Measurements from ENCODE around the gene TUBB4B. TPM values are rescaled to one million over a fixed set of nuclear protein-coding genes. Genes with fewer than 3 reads are reported as not detected.

Gene TUBB4B
- total RNA-seq, 6 experiments from 2014 or later: 88.4 to 274 (median 124) TPM

DNA sequence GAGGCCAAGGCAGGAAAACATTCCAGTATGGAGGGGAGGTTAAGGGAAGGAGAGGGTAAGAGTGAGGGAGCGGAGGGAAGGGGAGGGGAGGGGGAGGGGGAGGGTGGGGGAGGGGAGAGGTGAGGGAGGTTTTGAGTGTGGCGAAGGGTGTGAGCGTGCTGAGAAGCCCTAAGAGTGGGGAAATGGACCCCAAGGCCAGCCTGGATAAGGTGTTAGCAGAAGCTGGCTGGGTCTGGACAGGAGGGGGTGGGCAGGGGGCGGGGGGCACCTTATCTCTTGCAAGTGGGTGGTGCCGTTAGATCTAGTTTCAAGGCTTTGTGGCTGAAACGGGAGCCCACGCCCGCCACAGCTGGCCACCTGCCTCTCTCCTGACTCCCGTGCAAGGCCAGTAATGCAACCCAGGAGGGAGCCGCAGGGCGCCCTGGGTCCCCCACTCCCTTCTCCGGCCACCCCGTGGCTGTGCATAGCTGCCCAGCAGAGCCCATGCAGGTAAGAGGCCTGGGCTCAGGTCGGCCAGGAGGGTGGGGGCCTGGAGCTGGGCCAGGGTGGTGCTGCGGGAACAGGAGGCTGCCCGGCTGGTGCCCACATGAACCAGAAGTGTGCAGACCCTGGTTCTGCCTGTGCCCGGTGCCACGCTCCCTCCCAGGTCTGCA, 13.1 kb upstream of the TUBB4B start:
- Histone ChIP-seq H3K36me3 (no peaks in the 10 kb centered on the region), H3K4me1 (peaks cover 0 to 10% (median 4%) of the 10 kb centered on the region in 4 donors), H3K9me3 (no peaks in the 10 kb centered on the region), H3K4me3 (no peak overlapping the region), H3K27ac (no peak overlapping the region), H3K27me3 (no peaks in the 10 kb centered on the region)
- WGBS (ENCODE audit: insufficient coverage, low coverage, low lambda C conversion rate, missing lambda C conversion rate): 33% methylated on average over 3 of the region's 18 CpGs
- intact Hi-C loops (cut with DNase I): no loop called here
- DNase-seq (no peak), ATAC-seq (no peak)
- TF ChIP-seq CTCF (IDR thresholded peaks at IDR 0.05) (no peak), POLR2A (IDR thresholded peaks at IDR 0.05) (no peak)

DNA sequence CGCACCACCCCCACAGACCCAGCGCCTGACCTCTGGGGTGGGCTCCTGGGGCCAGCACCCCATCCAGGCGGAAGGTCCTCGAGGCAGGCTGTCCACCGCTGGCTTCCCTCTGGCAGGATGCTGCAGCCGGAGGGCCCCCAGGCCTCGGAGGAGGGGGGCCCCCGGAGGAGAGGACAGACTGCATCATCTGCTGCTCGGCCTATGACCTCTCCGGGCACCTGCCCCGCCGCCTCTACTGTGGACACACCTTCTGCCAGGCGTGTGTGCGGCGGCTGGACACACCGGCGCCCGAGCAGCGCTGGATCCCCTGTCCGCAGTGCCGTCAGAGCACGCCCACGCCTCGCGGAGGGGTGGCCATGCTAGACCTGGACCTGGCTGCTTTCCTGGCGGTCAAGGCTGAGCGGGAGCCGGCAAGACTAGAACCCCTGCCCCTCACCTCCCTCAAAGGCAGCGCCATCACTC, 12.6 kb upstream of the TUBB4B start:
- Histone ChIP-seq H3K27ac (no peak overlapping the region), H3K9me3 (no peaks in the 10 kb centered on the region), H3K4me3 (no peak overlapping the region), H3K27me3 (no peaks in the 10 kb centered on the region), H3K4me1 (peaks cover 0 to 8% (median 3%) of the 10 kb centered on the region in 4 donors), H3K36me3 (no peaks in the 10 kb centered on the region)
- ATAC-seq (no peak), DNase-seq (no peak)
- TF ChIP-seq CTCF (IDR thresholded peaks at IDR 0.05) (no peak), POLR2A (IDR thresholded peaks at IDR 0.05) (no peak)
- intact Hi-C loops (cut with DNase I): no loop called here
- no CpG with 5 or more reads among the region's 29 CpGs for WGBS (ENCODE audit: insufficient coverage, low coverage, low lambda C conversion rate, missing lambda C conversion rate)

GRCh38 chr9:137228968-137229896, 11.9 kb upstream of the TUBB4B start:
- 85% methylated on average over 4 of the region's 27 CpGs for WGBS (ENCODE audit: insufficient coverage, low coverage, low lambda C conversion rate, missing lambda C conversion rate)
- Histone ChIP-seq H3K27me3 (no peaks in the 10 kb centered on the region), H3K36me3 (no peaks in the 10 kb centered on the region), H3K9me3 (no peaks in the 10 kb centered on the region), H3K27ac (no peak overlapping the region), H3K4me1 (peaks cover 0 to 3% (median under 1%) of the 10 kb centered on the region in 4 donors), H3K4me3 (no peak overlapping the region)
- intact Hi-C loops (cut with DNase I): no loop called here
- DNase-seq (no peak), ATAC-seq (no peak)
- TF ChIP-seq CTCF (IDR thresholded peaks at IDR 0.05) (no peak), POLR2A (IDR thresholded peaks at IDR 0.05) (no peak)

DNA sequence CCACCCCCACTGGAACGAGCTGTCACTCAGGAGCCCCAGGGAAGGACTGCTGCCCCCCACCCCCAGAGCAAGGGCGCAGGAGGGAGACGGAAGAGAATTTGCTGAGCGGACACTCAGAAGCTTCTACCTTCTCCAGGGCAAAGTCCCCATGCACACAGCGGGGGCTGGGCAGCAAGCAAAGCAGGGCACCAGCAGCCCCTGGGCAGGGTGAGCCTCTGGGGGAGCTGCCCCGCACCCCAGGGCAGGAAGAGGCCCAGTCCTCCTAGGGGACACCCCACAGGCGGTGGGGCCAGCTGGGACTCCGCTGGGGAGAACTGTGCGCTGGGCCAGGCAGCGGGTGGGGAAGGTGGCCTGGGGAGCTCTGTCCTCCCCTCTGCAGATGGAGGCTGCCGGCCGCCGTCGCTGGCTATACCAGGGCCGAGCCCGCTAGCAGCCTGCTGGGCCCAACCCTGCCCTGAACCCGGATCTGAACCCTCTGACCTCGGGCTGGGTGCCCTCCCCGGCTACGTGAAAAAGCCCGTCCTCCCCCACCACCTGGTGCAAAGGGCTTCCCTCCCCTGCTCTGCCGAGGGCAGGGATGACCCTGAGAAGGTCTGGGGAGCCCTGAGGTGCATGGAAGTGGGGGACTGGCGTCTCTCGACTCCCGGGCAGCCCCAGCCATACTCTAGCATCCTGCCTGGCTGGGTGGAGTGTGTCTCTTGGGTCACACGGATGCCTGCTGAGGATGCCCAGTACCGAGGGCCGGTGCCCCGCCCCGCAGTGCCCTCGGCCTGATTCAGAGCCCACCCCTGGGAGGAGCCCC, 11.0 kb upstream of the TUBB4B start:
- no peak for ATAC-seq
- 53% methylated on average over 3 of the region's 31 CpGs for WGBS (ENCODE audit: insufficient coverage, low coverage, low lambda C conversion rate, missing lambda C conversion rate)
- Histone ChIP-seq H3K4me3 (no peak overlapping the region), H3K36me3 (no peaks in the 10 kb centered on the region), H3K27me3 (no peaks in the 10 kb centered on the region), H3K27ac (no peak overlapping the region), H3K9me3 (no peaks in the 10 kb centered on the region), H3K4me1 (peaks cover 0 to 3% (median 0%) of the 10 kb centered on the region in 4 donors)
- intact Hi-C loops (cut with DNase I): loop anchor here (5.0 to 10.0 kb wide), 4 partner anchors 45 to 113 kb away; partner anchors contain the start of genes ANAPC2 (in 1 of the 2) and SSNA1 (in 1 of the 2)
- DNase-seq: no peak
- TF ChIP-seq CTCF (IDR thresholded peaks at IDR 0.05) (no peak), POLR2A (IDR thresholded peaks at IDR 0.05) (no peak)
